Measurements from ENCODE around the gene SLC35E4. TPM values are rescaled to one million over a fixed set of nuclear protein-coding genes. Genes with fewer than 3 reads are reported as not detected.
A peak's percentile ranks its signal among the peaks of the same experiment; 100 is the strongest.
"Not testable (repeated sequence)": the region's sequence is repeated elsewhere in the genome, so short reads cannot be mapped to it uniquely, and the experiment has no call there.

SLC35E4 gene, protein sequence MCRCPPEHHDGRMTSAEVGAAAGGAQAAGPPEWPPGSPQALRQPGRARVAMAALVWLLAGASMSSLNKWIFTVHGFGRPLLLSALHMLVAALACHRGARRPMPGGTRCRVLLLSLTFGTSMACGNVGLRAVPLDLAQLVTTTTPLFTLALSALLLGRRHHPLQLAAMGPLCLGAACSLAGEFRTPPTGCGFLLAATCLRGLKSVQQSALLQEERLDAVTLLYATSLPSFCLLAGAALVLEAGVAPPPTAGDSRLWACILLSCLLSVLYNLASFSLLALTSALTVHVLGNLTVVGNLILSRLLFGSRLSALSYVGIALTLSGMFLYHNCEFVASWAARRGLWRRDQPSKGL
- total RNA-seq (ENCODE audit: unreplicated experiment) = 5.0 TPM
- long read RNA-seq, transcript SLC35E4-201 (2 exons, 2,714 nt) = major isoform, 5 of 6 reads
- long read RNA-seq, partial matches to known transcripts = 0 of 6 reads
- long read RNA-seq, other reads (novel, unspliced or antisense) = 1 of 6 reads

DNA sequence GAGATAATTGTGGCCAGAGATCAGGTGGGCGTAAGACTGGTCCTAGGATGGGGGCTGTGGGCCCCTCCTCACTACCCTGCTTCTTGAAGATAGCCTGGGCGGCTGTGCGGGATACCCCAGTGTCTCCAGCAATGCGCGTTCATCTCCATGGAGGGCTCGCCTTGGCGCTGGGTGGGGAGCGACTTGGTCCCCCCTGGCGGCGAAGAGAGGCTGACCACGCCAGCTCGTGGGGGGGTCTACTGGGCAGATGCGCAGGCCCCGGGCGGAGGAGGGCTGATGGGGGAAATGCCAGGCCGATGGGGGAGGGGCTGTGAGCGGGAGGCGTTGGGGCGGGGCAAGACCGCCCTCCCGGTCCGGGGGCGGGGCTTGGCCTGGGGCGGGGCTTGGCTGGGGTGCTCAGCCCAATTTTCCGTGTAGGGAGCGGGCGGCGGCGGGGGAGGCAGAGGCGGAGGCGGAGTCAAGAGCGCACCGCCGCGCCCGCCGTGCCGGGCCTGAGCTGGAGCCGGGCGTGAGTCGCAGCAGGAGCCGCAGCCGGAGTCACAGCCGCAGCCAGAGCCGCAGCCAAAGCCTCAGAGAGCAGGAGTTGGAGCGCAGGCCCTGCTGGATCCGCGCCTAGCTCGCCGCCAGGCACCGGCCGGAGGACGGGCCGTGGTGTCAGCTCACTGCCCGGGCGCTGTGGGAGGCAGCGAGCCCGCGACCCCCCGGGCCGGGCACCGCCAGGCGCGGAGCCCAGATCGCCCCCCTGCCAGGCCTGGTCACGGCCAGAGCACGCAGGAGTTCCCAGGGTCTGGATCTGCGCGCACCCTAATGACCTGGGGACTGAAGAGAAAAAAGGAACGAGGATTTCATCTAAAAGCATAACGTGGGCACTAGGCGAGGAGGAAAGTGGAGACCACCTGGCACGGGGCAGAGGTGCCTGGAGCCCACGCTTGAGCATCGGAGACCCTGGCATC is at the start of gene SLC35E4:
Gene SLC35E4 (plus strand): TSS at position 509 of the 953 bp plus-strand sequence. CDS start 670 bp downstream, outside the sequence.
- no peak for TF ChIP-seq CTCF (IDR thresholded peaks at IDR 0.05; ENCODE audit: partially characterized antibody, unreplicated experiment)
- peaks cover 6% of the 10 kb centered on the region for H3K4me1 Mint-ChIP-seq (ENCODE audit: low read depth, unreplicated experiment)
- H3K27me3 Mint-ChIP-seq (ENCODE audit: unreplicated experiment) = peaks cover 2% of the 10 kb centered on the region
- H3K27ac Mint-ChIP-seq (ENCODE audit: unreplicated experiment) = peak within 1 kb of the TSS; percentile 85
- no peaks in the 10 kb centered on the region for H3K36me3 Mint-ChIP-seq (ENCODE audit: unreplicated experiment)
- DNase-seq = peak; percentile 97
- H3K4me3 Mint-ChIP-seq (ENCODE audit: unreplicated experiment) = peak within 1 kb of the TSS; percentile 89
- peaks cover 2% of the 10 kb centered on the region for H3K9me3 Mint-ChIP-seq (ENCODE audit: unreplicated experiment)

GRCh38 chr22:30586414-30586813 is 49.2 kb upstream of the SLC35E4 start:
- Mint-ChIP-seq H3K4me3 (ENCODE audit: unreplicated experiment) (no peak overlapping the region), H3K27me3 (ENCODE audit: unreplicated experiment) (peaks cover 3% of the 10 kb centered on the region), H3K4me1 (ENCODE audit: low read depth, unreplicated experiment) (no peaks in the 10 kb centered on the region), H3K9me3 (ENCODE audit: unreplicated experiment) (no peaks in the 10 kb centered on the region), H3K27ac (ENCODE audit: unreplicated experiment) (no peak overlapping the region), H3K36me3 (ENCODE audit: unreplicated experiment) (no peaks in the 10 kb centered on the region)
- TF ChIP-seq CTCF (IDR thresholded peaks at IDR 0.05; ENCODE audit: partially characterized antibody, unreplicated experiment) = no peak
- DNase-seq = no peak

DNA sequence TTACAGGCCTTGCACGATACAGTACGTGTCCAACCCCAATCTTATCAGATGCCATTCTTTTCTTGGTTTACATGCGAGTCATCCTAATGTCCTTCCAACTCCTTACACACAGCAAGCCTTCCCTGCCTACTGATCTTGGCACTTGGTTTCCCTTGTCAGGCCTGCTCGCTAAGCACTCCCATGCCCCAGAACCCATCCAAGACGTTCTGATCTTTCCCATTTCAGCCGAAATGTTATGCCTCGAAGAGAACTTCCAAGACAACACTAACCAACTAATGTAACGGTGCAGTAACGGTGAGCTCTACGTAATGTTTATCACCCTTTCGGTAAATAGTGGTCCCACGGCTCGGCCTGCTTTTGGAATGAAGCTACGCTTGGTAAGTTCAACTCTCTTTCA is 44.4 kb upstream of the SLC35E4 start:
- H3K4me1 Mint-ChIP-seq (ENCODE audit: low read depth, unreplicated experiment) = no peaks in the 10 kb centered on the region
- H3K9me3 Mint-ChIP-seq (ENCODE audit: unreplicated experiment) = no peaks in the 10 kb centered on the region
- no peaks in the 10 kb centered on the region for H3K27me3 Mint-ChIP-seq (ENCODE audit: unreplicated experiment)
- no peaks in the 10 kb centered on the region for H3K36me3 Mint-ChIP-seq (ENCODE audit: unreplicated experiment)
- no peak overlapping the region for H3K27ac Mint-ChIP-seq (ENCODE audit: unreplicated experiment)
- no peak for DNase-seq
- no peak overlapping the region for H3K4me3 Mint-ChIP-seq (ENCODE audit: unreplicated experiment)
- TF ChIP-seq CTCF (IDR thresholded peaks at IDR 0.05; ENCODE audit: partially characterized antibody, unreplicated experiment) = no peak

DNA sequence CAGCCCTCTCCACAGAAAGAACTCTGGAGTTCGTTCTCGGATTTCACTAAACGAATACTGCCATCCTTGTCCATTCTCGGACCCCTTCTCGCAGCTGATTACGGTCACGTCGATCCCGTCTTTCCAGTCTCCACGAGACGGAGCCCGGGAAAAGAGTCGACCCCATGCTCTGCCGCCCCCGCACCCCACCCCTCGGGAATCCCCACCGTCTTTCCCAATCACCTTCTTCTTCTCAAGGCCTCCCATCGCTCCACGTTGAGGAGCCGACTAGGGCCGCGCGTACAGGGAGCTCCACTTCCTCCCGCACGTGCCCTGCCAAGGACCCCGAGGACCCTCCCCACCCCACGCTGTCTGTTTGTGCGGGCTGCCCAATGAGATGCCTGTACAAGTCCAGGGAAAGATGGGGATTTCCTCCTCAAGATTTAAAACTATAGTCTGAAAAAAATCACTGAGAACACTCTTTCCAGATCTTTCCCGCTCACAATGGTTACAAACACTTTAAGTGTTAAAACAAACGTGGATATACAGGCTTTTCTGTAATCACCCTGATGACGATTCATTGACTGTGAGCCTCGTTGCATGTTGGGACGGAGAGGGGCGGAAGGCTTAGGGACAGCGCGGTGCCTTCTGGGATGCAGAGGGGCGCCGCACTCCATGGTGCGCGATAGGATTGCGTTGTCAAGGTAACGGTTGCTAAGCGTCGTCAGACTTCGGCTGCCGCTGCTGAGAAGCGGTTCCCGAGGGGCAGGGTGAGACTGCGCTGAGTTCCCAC is 43.8 kb upstream of the SLC35E4 start, which contains the start of gene PES1:
Gene PES1 (minus strand): TSS at position 323 of the 772 bp plus-strand sequence. CDS start 77 bp downstream, at position 246.
- Mint-ChIP-seq H3K27ac (ENCODE audit: unreplicated experiment) (no peak within 1 kb of the TSS), H3K4me3 (ENCODE audit: unreplicated experiment) (no peak within 1 kb of the TSS), H3K27me3 (ENCODE audit: unreplicated experiment) (no peaks in the 10 kb centered on the region), H3K36me3 (ENCODE audit: unreplicated experiment) (no peaks in the 10 kb centered on the region), H3K9me3 (ENCODE audit: unreplicated experiment) (no peaks in the 10 kb centered on the region), H3K4me1 (ENCODE audit: low read depth, unreplicated experiment) (no peaks in the 10 kb centered on the region)
- no peak for TF ChIP-seq CTCF (IDR thresholded peaks at IDR 0.05; ENCODE audit: partially characterized antibody, unreplicated experiment)
- peak; percentile 94 for DNase-seq

GRCh38 chr22:30592360-30592713 is 43.2 kb upstream of the SLC35E4 start:
- not testable (repeated sequence) for DNase-seq; H3K27me3 Mint-ChIP-seq (ENCODE audit: unreplicated experiment); H3K36me3 Mint-ChIP-seq (ENCODE audit: unreplicated experiment); H3K9me3 Mint-ChIP-seq (ENCODE audit: unreplicated experiment); H3K4me3 Mint-ChIP-seq (ENCODE audit: unreplicated experiment); H3K4me1 Mint-ChIP-seq (ENCODE audit: low read depth, unreplicated experiment); H3K27ac Mint-ChIP-seq (ENCODE audit: unreplicated experiment)
